HepG2 (cell line): Measurements from ENCODE around the gene TYMS. TPM values are rescaled to one million over a fixed set of nuclear protein-coding genes. Genes with fewer than 3 reads are reported as not detected.

Source experiments
- ARNT ChIP-seq: fragments of 450-650 bp; IDR thresholded peaks from 2 replicates; pipeline ENCODE4 v1.6.1; 2017
- CHCHD3 ChIP-seq: sonication (generic); formaldehyde crosslinking; IDR thresholded peaks from 2 replicates; pipeline ENCODE4 v1.8.0; 2022; ENCODE audit warnings: mild to moderate bottlenecking, missing genetic modification reagents, moderate library complexity
- EHMT2 ChIP-seq: fragments of 200-600 bp; sonication (generic); IDR thresholded peaks from 2 replicates; pipeline ENCODE4 v1.7.0; 2017; ENCODE audit warnings: antibody characterized with exemption, low read depth, low read length, borderline replicate concordance
- ELF1 ChIP-seq: sonication (generic); formaldehyde crosslinking; IDR thresholded peaks from 2 replicates; pipeline ENCODE4 v1.4.0; 2020; ENCODE audit warnings: missing genetic modification reagents
- FOXA3 ChIP-seq: IDR thresholded peaks from 2 replicates; pipeline ENCODE4 v1.6.1; 2016; ENCODE audit warnings: missing genetic modification reagents, missing compliant biosample characterization
- FOXP1 ChIP-seq, 2 experiments: fragments of 450-650 bp in 1 of 2; IDR thresholded peaks; 2 replicates each; pipeline ENCODE4 v1.6.1; 2017 to 2018; ENCODE audit warnings: antibody characterized with exemption in 1 of 2
- GATAD2A ChIP-seq: IDR thresholded peaks from 2 replicates; pipeline ENCODE4 v1.6.1; 2016
- HNRNPLL ChIP-seq: fragments of 200-400 bp; formaldehyde crosslinking; IDR thresholded peaks from 2 replicates; pipeline ENCODE4 v1.6.1; 2017; ENCODE audit warnings: mild to moderate bottlenecking, low read depth, low read length; ENCODE audit not compliant: poor library complexity, severe bottlenecking
- HOXA5 ChIP-seq: sonication (generic); formaldehyde crosslinking; IDR thresholded peaks from 2 replicates; pipeline ENCODE4 v1.4.0; 2020; ENCODE audit warnings: missing genetic modification reagents
- MYNN ChIP-seq: sonication (generic); formaldehyde crosslinking; IDR thresholded peaks from 2 replicates; pipeline ENCODE4 v1.4.0; 2020; ENCODE audit warnings: mild to moderate bottlenecking, low read depth, missing genetic modification reagents
- NR3C1 ChIP-seq: sonication (generic); formaldehyde crosslinking; IDR thresholded peaks from 2 replicates; pipeline ENCODE4 v1.4.0; 2020; ENCODE audit warnings: missing genetic modification reagents
- PHF5A ChIP-seq: IDR thresholded peaks from one replicate; pipeline ENCODE4 v1.6.1; 2018; ENCODE audit warnings: low read depth, missing genetic modification reagents; ENCODE audit not compliant: unreplicated experiment
- POLR2A ChIP-seq, 2 experiments: IDR thresholded peaks; 2 replicates each; pipeline ENCODE4 v1.6.1; 2011; ENCODE audit warnings: low read depth in 2 of 2, low read length in 2 of 2, mild to moderate bottlenecking in 1 of 2, moderate library complexity in 1 of 2; ENCODE audit not compliant: insufficient read depth in 1 of 2
- RCOR2 ChIP-seq: IDR thresholded peaks from 2 replicates; pipeline ENCODE4 v1.6.1; 2016; ENCODE audit warnings: missing biosample characterization, missing genetic modification reagents
- ZBTB8A ChIP-seq: sonication (generic); formaldehyde crosslinking; IDR thresholded peaks from 2 replicates; pipeline ENCODE4 v1.4.0; 2020; ENCODE audit warnings: mild to moderate bottlenecking, low read depth, missing genetic modification reagents, borderline replicate concordance
- ZKSCAN8 ChIP-seq: IDR thresholded peaks from 2 replicates; pipeline ENCODE4 v1.6.1; 2016; ENCODE audit warnings: borderline replicate concordance, missing genetic modification reagents, missing compliant biosample characterization
- ZNF282 ChIP-seq: fragments of 450-650 bp; IDR thresholded peaks from 2 replicates; pipeline ENCODE4 v1.6.1; 2018; ENCODE audit not compliant: partially characterized antibody
- ZNF446 ChIP-seq: sonication (generic); formaldehyde crosslinking; IDR thresholded peaks from 2 replicates; pipeline ENCODE4 v1.5.0; 2020; ENCODE audit warnings: mild to moderate bottlenecking, missing genetic modification reagents
- ZNF501 ChIP-seq: sonication (generic); formaldehyde crosslinking; IDR thresholded peaks from 2 replicates; pipeline ENCODE4 v1.5.1; 2020; ENCODE audit warnings: mild to moderate bottlenecking, moderate library complexity, missing genetic modification reagents
- ZNF7 ChIP-seq: IDR thresholded peaks from 2 replicates; pipeline ENCODE4 v1.6.1; 2016; ENCODE audit warnings: missing biosample characterization, missing genetic modification reagents
- ZNF746 ChIP-seq: sonication (generic); formaldehyde crosslinking; IDR thresholded peaks from 2 replicates; pipeline ENCODE4 v1.8.0; 2022; ENCODE audit warnings: mild to moderate bottlenecking, missing genetic modification reagents
- polyA plus RNA-seq, 8 experiments: library from polyadenylated mRNA; depleted of rRNA in 3 of 8; stranded (reverse) in 7 of 8; unstranded in 1 of 8; fragments of >200 nt; fragmentation: Illumina TruSeq in 4 of 8; extraction: Trizol in 4 of 8; gene quantifications; 2 replicates each; pipeline versions ENCODE4 v1.2.1 to v1.2.3, GENCODE V29; 2011 to 2016; ENCODE audit warnings: low read depth in 4 of 8, missing spikeins in 1 of 8, mixed read lengths in 1 of 8; ENCODE audit not compliant: insufficient read depth in 1 of 8
- total RNA-seq, 5 experiments: library from RNA; depleted of rRNA; stranded (reverse); fragments of >200 nt; fragmentation: Illumina TruSeq; extraction: Trizol; gene quantifications; 2 replicates each; pipeline ENCODE4 v1.2.3, GENCODE V29; 2016; ENCODE audit warnings: low read depth in 1 of 5
- TF ChIP-seq, protein P1 (sequence below): sonication (generic); formaldehyde crosslinking; IDR thresholded peaks from 2 replicates; pipeline ENCODE4 v1.4.0; 2020; ENCODE audit warnings: missing genetic modification reagents

The TYMS gene
- total and polyA plus RNA-seq, 2 of the 13 experiments (the other 11 are each of a cell fraction or from before 2014, with no cell fraction given), result 80.1 to 106 TPM

- TF ChIP-seq ELF1 (CRISPR knock-in tag) (no peak), ZNF501 (CRISPR knock-in tag) (peak; percentile 75; the same call in 1 of the 2 replicates), HOXA5 (CRISPR knock-in tag) (0 out of 2 replicates have a peak, but pooled peaks have one; percentile 12), EHMT2 (no peak), FOXA3 (CRISPR knock-in tag) (no peak), RCOR2 (CRISPR knock-in tag) (no peak), ZNF746 (CRISPR knock-in tag) (peak; percentile 59; the same call in 1 of the 2 replicates), HNRNPLL (peak; percentile 90), ZNF7 (CRISPR knock-in tag) (no peak), GATAD2A (peak; percentile 34; the same call in 1 of the 2 replicates), ZBTB8A (CRISPR knock-in tag) (no peak; the same call in 1 of the 2 replicates), MYNN (no peak; the same call in 1 of the 2 replicates), POLR2A (IDR thresholded peaks at IDR 0.05; ENCODE audit: insufficient read depth in 1 of 2, low read depth in 2 of 2, low read length in 2 of 2) (peak; percentile 93 to 95), NR3C1 (CRISPR knock-in tag) (no peak), ZKSCAN8 (CRISPR knock-in tag) (no peak; the same call in 1 of the 2 replicates), ARNT (no peak), PHF5A (CRISPR knock-in tag) (no peak), ZNF282 (no peak), ZNF446 (CRISPR knock-in tag) (no peak), CHCHD3 (CRISPR knock-in tag) (no peak), FOXP1 (IDR thresholded peaks at IDR 0.05) (no peak), FOXP1 (CRISPR knock-in tag; IDR thresholded peaks at IDR 0.05) (0 out of 2 replicates have a peak, but pooled peaks have one; percentile 11)
- TF ChIP-seq, protein P1, sequence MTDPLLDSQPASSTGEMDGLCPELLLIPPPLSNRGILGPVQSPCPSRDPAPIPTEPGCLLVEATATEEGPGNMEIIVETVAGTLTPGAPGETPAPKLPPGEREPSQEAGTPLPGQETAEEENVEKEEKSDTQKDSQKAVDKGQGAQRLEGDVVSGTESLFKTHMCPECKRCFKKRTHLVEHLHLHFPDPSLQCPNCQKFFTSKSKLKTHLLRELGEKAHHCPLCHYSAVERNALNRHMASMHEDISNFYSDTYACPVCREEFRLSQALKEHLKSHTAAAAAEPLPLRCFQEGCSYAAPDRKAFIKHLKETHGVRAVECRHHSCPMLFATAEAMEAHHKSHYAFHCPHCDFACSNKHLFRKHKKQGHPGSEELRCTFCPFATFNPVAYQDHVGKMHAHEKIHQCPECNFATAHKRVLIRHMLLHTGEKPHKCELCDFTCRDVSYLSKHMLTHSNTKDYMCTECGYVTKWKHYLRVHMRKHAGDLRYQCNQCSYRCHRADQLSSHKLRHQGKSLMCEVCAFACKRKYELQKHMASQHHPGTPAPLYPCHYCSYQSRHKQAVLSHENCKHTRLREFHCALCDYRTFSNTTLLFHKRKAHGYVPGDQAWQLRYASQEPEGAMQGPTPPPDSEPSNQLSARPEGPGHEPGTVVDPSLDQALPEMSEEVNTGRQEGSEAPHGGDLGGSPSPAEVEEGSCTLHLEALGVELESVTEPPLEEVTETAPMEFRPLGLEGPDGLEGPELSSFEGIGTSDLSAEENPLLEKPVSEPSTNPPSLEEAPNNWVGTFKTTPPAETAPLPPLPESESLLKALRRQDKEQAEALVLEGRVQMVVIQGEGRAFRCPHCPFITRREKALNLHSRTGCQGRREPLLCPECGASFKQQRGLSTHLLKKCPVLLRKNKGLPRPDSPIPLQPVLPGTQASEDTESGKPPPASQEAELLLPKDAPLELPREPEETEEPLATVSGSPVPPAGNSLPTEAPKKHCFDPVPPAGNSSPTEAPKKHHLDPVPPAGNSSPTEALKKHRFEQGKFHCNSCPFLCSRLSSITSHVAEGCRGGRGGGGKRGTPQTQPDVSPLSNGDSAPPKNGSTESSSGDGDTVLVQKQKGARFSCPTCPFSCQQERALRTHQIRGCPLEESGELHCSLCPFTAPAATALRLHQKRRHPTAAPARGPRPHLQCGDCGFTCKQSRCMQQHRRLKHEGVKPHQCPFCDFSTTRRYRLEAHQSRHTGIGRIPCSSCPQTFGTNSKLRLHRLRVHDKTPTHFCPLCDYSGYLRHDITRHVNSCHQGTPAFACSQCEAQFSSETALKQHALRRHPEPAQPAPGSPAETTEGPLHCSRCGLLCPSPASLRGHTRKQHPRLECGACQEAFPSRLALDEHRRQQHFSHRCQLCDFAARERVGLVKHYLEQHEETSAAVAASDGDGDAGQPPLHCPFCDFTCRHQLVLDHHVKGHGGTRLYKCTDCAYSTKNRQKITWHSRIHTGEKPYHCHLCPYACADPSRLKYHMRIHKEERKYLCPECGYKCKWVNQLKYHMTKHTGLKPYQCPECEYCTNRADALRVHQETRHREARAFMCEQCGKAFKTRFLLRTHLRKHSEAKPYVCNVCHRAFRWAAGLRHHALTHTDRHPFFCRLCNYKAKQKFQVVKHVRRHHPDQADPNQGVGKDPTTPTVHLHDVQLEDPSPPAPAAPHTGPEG (CRISPR knock-in tag), result no peak
Measured at GRCh38 chr18:658001-658946, 821 bp downstream of the TYMS start (continued).
